Mammary epithelial cell (primary cell): ENCODE results near the gene CLTRN.

Experiments
- EZH2 ChIP-seq: IDR thresholded peaks from 2 replicates; pipeline ENCODE4 v1.6.1; 2012; ENCODE audit warnings: low read length, inconsistent platforms, borderline replicate concordance
- TF ChIP-seq, protein P1 (sequence below), 2 donors: IDR thresholded peaks in 1 of 2; conservative IDR thresholded peaks in 1 of 2; 2 replicates each; pipeline ENCODE4 v1.5.1; 2011 to 2012; ENCODE audit warnings: inconsistent platforms in 2 of 2, low read length in 2 of 2, mild to moderate bottlenecking in 2 of 2, control low read depth in 1 of 2, low read depth in 1 of 2; ENCODE audit not compliant: insufficient read depth in 1 of 2; ENCODE audit errors: extremely low read depth in 1 of 2

DNA sequence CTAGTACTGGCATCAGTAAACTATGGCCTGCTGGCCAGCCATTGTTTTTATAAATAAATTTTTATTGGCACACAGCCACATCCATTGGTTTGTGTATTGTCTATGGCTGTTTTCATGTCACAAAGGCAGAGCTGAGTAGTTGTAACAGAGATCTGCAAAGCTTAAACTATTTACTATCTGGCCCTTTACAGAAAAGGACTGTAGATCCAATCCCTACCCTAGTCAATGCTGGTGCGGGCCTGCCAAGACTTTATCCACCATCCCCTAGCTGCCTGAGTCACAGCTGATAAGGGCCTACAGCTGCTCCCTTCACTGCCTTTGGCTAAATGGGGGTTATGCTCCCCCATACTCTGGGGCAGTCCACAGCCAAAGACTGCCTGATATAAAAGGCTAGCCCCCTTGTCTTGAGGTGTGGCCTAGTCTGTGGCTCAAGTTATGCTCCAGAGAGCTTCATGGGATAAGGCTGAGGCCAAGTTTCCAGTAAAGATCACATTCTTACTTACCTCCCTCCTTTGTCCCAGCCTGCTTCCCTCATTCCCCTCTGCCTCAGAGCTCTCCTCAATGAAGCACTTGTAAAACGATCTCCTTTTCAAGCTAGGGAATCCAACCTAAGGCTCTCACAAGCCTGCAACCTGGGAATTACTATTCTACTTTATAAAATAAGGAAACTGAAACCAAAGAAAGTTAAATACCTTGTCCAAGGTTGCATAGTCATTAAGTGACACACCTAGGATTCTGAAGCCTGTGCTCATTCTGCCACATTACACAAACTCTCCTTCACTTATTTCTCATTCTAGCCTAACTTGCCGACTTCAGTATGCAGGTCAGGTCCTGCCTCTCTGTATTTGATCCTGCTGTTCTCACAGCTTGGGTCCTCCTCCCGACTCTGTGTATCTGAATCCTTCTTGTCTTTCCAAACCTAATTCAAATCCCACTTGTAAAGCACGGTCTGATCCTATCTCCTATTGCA, 84.5 kb downstream of the CLTRN start:
- TF ChIP-seq, protein P1, sequence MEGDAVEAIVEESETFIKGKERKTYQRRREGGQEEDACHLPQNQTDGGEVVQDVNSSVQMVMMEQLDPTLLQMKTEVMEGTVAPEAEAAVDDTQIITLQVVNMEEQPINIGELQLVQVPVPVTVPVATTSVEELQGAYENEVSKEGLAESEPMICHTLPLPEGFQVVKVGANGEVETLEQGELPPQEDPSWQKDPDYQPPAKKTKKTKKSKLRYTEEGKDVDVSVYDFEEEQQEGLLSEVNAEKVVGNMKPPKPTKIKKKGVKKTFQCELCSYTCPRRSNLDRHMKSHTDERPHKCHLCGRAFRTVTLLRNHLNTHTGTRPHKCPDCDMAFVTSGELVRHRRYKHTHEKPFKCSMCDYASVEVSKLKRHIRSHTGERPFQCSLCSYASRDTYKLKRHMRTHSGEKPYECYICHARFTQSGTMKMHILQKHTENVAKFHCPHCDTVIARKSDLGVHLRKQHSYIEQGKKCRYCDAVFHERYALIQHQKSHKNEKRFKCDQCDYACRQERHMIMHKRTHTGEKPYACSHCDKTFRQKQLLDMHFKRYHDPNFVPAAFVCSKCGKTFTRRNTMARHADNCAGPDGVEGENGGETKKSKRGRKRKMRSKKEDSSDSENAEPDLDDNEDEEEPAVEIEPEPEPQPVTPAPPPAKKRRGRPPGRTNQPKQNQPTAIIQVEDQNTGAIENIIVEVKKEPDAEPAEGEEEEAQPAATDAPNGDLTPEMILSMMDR (conservative IDR thresholded peaks at IDR 0.05 in 1 of 2, IDR thresholded peaks at IDR 0.05 in 1 of 2; ENCODE audit: extremely low read depth in 1 of 2, insufficient read depth in 1 of 2, low read depth in 1 of 2, low read length in 2 of 2) = no peak
- no peak for TF ChIP-seq EZH2
